Right atrium auricular region (tissue), 2 donors: Measurements from ENCODE around the gene MXRA8. TPM values are rescaled to one million over a fixed set of nuclear protein-coding genes. Genes with fewer than 3 reads are reported as not detected.

Experiments
- DNase-seq: peaks from one replicate; pipeline ENCODE4 v3.0.0-alpha.2; 2019; ENCODE audit warnings: low spot score
- H3K27ac ChIP-seq, 2 donors: fragments of 200-600 bp; sonication (generic); 1 replicate in 1 of 2; 2 replicates in 1 of 2; pipeline ENCODE4 v1.5.1; 2016 to 2019
- H3K27me3 ChIP-seq, 2 donors: fragments of 200-600 bp; sonication (generic); one replicate each; pipeline versions ENCODE4 v1.5.1 to v1.6.0; 2017 to 2019
- H3K36me3 ChIP-seq: fragments of 200-600 bp; sonication (generic); one replicate; pipeline ENCODE4 v1.5.1; 2016
- H3K4me1 ChIP-seq, 2 donors: fragments of 200-600 bp; sonication (generic); one replicate each; pipeline versions ENCODE4 v1.5.1 to v1.6.0; 2017 to 2019
- H3K4me3 ChIP-seq, 2 donors: fragments of 200-600 bp; sonication (generic); 1 replicate in 1 of 2; 2 replicates in 1 of 2; pipeline ENCODE4 v1.5.1; 2017 to 2019; ENCODE audit warnings: mild to moderate bottlenecking in 1 of 2, moderate library complexity in 1 of 2
- H3K9me3 ChIP-seq, 2 donors: fragments of 200-600 bp; sonication (generic); one replicate each; pipeline ENCODE4 v1.5.1; 2019
- total RNA-seq, 2 donors: library from RNA; depleted of rRNA; stranded (reverse); fragments of >200 nt; gene quantifications; one replicate each; pipeline ENCODE4 v1.1.0, GENCODE V29; 2016
- TF ChIP-seq, protein P1 (sequence below), 2 donors: fragments of 200-600 bp; sonication (generic); IDR thresholded peaks; one replicate each; pipeline ENCODE4 v1.5.1; 2019; ENCODE audit warnings: antibody characterized with exemption in 2 of 2

Gene MXRA8
- total RNA-seq, 2 donors from 2014 or later: 53.4 to 58.6 TPM

- H3K4me1 ChIP-seq: peaks cover 0 to 46% of the 10 kb centered on the region in 2 donors
- H3K27me3 ChIP-seq: no peaks in the 10 kb centered on the region
- H3K9me3 ChIP-seq: no peaks in the 10 kb centered on the region
- H3K36me3 ChIP-seq: peaks cover 17% of the 10 kb centered on the region
- no peak overlapping the region for H3K27ac ChIP-seq
- TF ChIP-seq, protein P1, sequence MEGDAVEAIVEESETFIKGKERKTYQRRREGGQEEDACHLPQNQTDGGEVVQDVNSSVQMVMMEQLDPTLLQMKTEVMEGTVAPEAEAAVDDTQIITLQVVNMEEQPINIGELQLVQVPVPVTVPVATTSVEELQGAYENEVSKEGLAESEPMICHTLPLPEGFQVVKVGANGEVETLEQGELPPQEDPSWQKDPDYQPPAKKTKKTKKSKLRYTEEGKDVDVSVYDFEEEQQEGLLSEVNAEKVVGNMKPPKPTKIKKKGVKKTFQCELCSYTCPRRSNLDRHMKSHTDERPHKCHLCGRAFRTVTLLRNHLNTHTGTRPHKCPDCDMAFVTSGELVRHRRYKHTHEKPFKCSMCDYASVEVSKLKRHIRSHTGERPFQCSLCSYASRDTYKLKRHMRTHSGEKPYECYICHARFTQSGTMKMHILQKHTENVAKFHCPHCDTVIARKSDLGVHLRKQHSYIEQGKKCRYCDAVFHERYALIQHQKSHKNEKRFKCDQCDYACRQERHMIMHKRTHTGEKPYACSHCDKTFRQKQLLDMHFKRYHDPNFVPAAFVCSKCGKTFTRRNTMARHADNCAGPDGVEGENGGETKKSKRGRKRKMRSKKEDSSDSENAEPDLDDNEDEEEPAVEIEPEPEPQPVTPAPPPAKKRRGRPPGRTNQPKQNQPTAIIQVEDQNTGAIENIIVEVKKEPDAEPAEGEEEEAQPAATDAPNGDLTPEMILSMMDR (IDR thresholded peaks at IDR 0.05): no peak
- no peak overlapping the region for H3K4me3 ChIP-seq
- no peak for DNase-seq
Observed at GRCh38 chr1:1343811-1344421, 14.4 kb downstream of the MXRA8 start.

DNA sequence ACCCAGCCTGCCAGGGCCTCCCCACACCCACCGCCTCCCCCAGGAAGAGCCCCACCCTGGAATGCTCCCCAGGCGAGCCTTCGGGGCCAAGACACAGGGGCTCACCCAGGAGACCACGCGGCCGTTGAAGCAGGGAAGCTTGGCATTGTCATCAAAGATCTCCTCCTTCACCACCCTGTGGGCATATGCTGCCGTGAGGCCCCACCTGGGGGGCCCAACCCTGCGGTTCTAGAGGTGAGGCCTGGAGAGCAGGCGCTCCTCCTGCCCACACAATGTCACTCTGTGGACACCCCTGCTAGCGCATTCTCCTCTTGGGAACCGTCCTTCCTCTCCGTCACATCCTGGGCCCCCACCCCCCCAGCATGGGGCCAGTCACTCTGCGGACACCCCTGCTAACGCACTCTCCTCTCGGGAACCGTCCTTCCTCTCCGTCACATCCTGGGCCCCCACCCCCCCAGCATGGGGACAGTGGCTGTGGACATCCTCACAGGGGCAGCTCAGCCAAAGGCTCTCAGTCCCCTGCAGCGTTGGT is 15.7 kb downstream of the MXRA8 start:
- Histone ChIP-seq H3K36me3 (peaks cover 30% of the 10 kb centered on the region), H3K4me1 (peaks cover 0 to 36% of the 10 kb centered on the region in 2 donors), H3K9me3 (no peaks in the 10 kb centered on the region), H3K27ac (no peak overlapping the region), H3K27me3 (no peaks in the 10 kb centered on the region), H3K4me3 (no peak overlapping the region)
- DNase-seq: no peak
- TF ChIP-seq, protein P1 (IDR thresholded peaks at IDR 0.05): no peak

DNA sequence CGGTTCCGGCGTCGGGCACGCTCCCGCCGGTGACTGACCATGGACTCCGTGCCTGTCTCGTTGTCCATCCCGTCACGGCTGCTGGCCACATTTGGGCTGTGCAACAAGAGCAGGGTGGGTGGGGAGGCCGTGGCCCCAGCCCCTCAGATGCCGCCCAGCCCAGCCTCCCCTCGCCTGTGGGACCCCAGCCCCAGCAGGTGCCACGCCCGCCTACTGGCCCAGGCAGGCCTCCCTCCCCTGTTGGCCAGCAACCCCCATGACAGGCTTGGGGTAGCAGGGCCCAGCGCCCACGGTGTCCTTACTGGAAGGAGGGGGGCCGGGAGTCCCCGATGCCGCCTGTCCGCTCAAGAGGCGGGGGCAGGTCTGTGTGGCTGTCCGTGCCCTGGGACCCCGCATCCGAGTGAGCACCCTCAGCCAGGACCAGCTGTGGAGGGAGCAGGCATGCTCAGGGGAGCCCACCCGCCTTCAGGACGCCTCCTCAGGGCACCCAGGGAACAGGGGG is 16.2 kb downstream of the MXRA8 start:
- Histone ChIP-seq H3K36me3 (peaks cover 30% of the 10 kb centered on the region), H3K27ac (no peak overlapping the region), H3K9me3 (no peaks in the 10 kb centered on the region), H3K27me3 (no peaks in the 10 kb centered on the region), H3K4me3 (no peak overlapping the region), H3K4me1 (peaks cover 0 to 31% of the 10 kb centered on the region in 2 donors)
- no peak for DNase-seq
- TF ChIP-seq, protein P1 (IDR thresholded peaks at IDR 0.05): no peak

DNA sequence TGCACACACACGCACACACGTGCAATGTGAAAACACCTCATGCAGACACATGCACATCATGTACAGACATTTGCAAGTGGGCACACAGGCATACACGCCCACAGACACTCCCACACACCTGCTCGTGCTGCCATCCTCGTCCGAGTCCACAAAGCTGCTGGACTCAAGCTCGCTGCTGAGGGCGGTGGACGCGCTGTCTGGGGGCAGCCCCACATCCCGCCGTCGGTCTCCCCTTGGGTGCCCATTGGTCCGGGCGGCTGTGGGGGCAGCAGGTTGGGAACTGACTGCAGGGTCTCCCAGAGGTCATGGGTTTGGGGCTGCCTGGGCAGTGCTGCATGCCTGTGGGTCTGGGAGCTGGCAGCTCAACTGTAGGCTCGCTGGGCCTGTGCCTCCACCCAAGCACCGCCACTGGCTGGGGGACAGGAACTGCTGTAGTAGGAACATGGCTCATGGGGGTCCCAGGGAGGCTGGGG is 16.8 kb downstream of the MXRA8 start:
- no peak overlapping the region for H3K27ac ChIP-seq
- H3K9me3 ChIP-seq: no peaks in the 10 kb centered on the region
- H3K4me1 ChIP-seq: peaks cover 0 to 26% of the 10 kb centered on the region in 2 donors
- TF ChIP-seq, protein P1 (IDR thresholded peaks at IDR 0.05): no peak
- peaks cover 32% of the 10 kb centered on the region for H3K36me3 ChIP-seq
- DNase-seq: no peak
- no peaks in the 10 kb centered on the region for H3K27me3 ChIP-seq
- no peak overlapping the region for H3K4me3 ChIP-seq

- TF ChIP-seq, protein P1 (IDR thresholded peaks at IDR 0.05): no peak
- H3K4me3 ChIP-seq: no peak overlapping the region
- H3K36me3 ChIP-seq: peaks cover 34% of the 10 kb centered on the region
- H3K27ac ChIP-seq: no peak overlapping the region
- H3K9me3 ChIP-seq: no peaks in the 10 kb centered on the region
- no peaks in the 10 kb centered on the region for H3K27me3 ChIP-seq
- H3K4me1 ChIP-seq: peaks cover 0 to 20% of the 10 kb centered on the region in 2 donors
- DNase-seq: no peak
Observed at GRCh38 chr1:1340791-1341548, 17.4 kb downstream of the MXRA8 start.
